HG03521 (cell line): ENCODE results near the gene IQCE.
A peak's percentile ranks its signal among the peaks of the same experiment; 100 is the strongest.
"Not testable (repeated sequence)": the region's sequence is repeated elsewhere in the genome, so short reads cannot be mapped to it uniquely, and the experiment has no call there.

Experiments used
- ATAC-seq: cut with Tn5 transposase; IDR thresholded peaks from one replicate; pipeline ENCODE4 v1.9.1; 2021; ENCODE audit warnings: mild to moderate bottlenecking, moderate library complexity; ENCODE audit not compliant: unreplicated experiment

Gene IQCE

DNA sequence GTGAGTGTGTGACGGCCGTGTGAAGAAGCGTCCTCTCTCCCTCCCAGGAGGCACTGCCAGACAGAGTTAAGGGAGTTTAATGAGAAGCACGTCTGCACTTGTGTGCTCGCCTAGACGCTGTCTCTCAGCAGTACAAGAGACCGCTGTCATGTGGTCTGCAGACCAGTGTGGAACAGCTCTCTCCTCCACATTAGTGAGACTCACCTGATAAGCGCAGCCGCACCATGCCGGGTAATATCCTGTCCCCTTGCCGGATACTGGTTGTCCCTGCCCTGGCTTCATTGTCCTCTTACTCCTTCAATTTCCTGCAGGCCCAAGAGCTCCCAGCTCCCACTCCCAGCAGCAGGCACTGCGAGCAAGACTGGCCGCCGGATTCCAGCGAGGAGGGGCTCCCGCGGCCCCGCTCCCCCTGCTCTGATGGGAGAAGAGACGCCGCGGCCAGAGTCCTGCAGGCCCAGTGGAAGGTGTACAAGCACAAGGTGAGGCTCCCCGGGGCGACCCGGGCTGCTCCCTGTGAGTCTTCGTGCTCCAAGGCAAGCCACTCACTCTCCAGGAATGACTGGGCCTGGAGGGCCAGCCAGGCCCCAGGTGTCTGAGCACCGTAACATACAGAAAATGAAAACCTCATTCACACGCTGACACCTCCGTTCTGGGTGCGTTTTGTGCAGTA is 39.5 kb downstream of the IQCE start:
- ATAC-seq = no peak

DNA sequence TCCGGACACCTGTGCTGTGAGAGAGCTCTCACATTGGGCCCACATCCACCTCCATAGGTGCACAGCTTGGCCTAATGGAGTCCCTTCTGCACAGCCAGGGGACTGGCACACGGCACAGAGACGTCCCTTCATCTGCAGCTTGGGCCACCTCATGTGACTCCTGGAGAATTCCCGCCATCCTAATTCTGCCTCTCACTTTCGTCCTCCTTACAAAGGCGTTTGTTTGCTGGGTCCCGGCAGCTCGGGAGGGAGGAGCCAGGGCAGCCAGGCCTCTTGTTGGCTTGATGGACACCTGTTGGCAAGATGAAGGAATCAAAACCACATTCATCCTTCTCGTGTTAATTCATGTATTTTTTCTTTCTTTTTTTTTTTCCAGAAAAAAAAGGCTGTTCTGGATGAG is 42.3 kb downstream of the IQCE start:
- ATAC-seq = no peak

- no peak for ATAC-seq
Measured at GRCh38 chr7:2601907-2602306, 43.1 kb downstream of the IQCE start.

DNA sequence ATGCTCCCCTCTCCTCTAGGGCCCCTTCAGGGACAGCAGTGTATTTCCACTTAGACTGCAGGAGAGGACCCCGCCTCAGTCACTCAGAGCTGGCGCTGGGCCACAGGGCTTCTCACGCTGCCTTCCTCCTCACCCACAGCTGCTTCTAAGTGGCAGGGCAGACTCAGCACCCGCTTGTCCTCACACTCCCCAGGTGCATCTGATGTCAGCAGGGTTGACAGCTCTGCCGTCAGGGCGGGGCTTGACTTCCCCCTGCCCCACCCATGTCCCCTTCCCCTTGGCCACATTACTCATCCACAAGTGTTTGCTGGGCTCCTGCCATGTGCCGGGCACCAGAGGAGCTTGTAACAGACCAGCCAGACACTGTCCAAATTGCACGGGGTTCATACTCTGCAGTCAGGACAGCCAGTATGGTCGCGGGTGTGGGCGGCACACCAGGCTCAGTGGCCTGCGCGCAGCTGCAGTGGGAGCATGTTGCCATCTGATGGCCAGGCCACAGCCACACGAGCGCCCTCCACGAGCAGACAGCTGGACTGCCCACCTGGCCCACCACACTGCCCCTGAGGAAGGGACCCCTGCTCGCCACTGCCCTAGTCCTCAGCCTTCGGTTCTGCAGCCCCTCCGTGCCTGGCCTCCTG is 43.7 kb downstream of the IQCE start:
- no peak for ATAC-seq

GRCh38 chr7:2603044-2603965 is 44.5 kb downstream of the IQCE start:
- no peak for ATAC-seq

- no peak for ATAC-seq
Measured at GRCh38 chr7:2604608-2605174, 45.9 kb downstream of the IQCE start.

DNA sequence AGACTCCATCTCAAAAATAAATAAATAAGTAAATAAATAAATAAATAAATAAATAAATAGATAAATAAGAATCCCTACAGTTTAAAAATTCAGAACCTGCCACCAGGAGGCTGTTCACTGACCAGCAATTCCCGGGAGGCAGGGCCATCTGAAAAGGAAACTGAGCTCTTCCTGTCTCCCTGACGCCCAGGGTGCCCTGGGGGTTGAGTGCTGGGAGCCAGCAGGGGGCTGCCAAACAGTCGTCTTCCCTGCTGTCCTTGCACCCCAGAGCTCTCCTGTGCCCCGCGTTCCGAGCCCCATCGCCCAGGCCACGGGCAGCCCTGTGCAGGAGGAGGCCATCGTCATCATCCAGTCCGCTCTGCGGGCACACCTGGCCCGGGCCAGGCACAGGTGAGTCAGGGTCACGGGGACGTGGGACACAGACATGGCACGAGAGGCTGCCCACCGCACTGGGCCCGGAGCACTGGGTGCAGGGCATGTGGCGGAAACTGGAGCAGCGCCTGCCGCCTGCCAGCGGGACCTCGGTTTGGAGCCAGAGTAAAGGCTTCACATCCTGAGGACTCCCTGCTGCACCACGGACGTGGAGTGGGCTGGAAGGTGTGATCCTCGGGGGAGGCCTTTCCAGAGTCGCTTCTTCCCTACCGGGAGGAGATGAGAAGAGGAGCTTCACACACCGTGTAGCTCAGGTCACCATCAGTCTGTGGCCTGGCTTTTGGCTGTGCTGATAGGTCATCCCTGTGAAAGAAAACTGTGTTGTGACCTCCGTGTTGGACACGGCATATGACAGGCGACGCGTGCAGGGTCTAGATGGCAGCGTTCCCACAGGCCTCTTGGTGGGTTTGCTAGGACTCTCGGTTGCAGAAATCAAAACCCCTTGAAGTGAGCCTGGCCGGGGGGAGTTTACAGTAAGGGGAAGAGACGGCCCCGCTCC is 47.1 kb downstream of the IQCE start:
- ATAC-seq = no peak

- ATAC-seq = no peak
Measured at GRCh38 chr7:2606539-2606936, 47.8 kb downstream of the IQCE start.

GRCh38 chr7:2607122-2607922 is 48.5 kb downstream of the IQCE start:
- ATAC-seq = no peak

DNA sequence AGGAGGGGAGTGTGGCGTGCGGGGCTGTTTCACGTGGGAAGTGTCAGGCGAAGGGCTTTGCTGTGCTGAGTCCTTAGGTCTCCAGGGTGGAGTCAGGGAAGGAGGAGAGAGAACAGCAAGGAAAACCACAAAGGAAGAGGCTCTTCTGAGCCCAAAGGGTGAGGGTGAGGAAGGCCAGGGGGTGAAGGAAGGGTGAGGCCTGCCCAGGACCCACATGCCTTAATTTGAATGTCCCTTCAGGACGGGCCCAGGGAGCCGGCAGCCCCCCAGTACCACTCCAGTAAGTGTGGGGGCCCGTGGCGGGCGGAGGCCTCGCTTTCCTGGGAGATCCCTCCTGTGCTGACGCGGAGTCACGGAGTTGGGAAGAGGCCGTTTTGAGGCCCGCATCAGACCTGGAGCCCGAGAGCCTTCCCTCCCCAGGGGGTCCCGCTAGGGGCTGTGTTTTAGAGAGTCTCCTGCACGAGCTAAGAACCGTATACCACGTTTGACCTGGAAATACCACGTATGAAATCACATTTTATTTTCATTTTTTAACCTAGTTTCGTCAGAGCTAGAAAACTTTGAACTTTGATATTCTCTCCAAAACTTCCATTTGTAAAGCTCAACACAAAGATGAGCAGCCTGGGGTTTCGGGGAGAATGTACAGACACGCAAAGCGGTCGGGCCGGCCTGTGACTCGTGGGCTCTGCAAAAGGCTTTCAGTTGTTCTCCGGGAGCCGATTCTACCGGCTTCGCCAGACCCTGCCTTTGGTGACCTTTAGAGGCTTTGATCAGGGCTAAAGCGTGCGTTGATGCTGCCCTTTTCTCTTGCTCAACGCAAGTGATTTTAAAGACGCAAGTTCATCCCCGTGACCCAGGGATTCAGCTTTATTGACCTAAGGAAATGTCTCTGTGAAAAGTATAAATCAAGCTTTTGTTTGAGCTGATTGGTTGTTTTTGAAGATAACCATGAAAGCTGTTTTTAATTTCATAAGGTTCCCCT is 49.4 kb downstream of the IQCE start:
- ATAC-seq = no peak

DNA sequence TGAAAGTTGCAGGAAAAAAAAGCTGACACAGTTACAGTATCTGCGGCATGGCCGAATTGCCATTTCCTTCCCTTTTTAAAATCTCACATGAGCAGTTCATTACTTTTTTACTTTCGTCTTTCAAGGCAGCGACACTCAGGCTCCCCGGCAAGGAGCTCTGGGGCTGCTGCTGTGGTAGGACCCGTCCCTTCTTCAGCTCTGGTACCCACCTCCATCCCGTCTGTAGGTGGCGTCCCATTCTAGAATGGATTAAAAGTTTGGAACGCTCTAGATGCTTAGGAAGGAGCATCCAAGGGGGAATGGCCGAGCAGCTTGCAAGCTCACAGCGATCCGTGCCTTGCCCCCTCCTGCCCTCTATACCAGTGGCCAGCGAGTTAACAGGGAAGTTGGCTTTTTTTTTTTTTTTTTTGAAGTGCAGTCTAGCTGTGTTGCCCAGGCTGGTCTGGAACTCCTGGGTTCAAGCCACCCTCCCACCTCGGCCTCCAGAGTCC is 50.2 kb downstream of the IQCE start:
- ATAC-seq = peak; percentile 61

DNA sequence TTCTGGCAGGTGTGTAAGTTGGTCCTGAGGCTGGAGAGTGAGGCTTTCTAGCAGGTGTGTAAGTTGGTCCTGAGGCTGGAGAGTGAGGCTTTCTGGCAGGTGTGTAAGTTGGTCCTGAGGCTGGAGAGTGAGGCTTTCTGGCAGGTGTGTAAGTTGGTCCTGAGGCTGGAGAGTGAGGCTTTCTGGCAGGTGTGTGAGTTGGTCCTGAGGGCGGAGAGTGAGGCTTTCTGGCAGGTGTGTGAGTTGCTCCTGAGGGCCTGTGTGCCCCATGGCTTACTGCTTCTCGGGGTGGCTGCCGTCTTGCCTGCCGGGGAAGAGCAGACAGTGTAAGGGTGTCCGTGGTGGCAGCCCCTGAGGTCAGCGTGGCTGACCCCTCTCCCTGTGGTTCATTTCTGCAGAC is 50.9 kb downstream of the IQCE start:
- ATAC-seq = not testable (repeated sequence)

DNA sequence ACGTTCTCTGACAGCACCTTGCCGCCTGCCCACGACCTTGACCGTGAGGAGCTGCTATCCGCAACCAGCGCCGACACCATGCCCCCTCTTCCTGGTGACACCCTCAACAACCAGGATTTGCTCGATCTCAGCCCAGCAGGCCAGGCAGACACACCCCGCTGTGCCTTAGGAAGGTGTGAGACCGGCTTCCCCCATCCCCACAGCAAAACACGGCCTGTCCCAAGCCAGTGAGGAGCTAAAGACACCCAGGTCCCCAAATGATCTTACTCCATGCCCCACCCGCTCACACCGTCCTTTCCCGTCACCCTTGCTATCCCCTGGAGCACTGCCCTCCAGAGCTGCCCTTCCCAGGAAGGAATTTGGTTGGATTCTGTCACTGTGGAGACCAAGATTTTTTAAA is 51.7 kb downstream of the IQCE start:
- no peak for ATAC-seq

DNA sequence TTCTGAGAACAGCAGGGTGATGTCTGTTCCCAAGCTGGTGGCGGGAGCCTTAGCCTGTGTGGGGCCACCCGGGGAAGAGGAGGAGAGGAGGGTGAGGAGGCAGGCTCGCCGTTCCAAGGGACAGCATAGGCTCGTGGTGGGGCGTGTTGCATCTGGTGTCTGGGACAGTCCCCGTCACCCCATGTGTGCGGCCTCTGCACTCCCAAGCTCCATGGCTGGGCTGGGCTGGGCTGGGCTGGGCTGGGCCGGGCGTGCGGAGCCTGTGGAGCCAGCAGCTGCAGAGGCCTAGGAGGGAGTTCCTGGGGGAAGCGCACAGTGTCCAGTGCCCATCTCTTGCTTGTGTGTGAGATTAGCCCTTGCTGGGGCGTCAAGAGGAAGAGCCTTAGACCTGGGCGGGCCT is 52.1 kb downstream of the IQCE start:
- no peak for ATAC-seq

- ATAC-seq = no peak
Measured at GRCh38 chr7:2611401-2611800, 52.6 kb downstream of the IQCE start.

DNA sequence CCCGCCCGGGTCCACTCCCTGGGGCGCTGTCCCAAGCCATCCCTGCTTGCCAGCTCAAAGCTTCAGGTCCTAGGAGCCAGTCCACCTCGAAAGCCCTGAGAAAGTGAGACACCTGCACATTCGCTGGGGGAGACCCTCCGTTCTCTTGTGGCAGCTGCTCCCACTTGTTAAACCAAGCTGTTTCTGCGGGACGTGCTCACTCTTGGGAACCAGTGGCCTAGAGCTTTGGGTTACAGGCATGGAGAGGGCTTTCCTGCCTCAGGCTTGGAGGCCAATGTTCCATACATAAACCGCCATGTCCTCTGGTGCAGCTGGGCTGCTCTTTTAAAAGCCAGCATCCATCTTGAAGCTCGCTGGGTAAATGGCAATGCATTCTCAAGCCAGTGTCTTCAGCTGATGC is 53.1 kb downstream of the IQCE start:
- ATAC-seq = no peak

DNA sequence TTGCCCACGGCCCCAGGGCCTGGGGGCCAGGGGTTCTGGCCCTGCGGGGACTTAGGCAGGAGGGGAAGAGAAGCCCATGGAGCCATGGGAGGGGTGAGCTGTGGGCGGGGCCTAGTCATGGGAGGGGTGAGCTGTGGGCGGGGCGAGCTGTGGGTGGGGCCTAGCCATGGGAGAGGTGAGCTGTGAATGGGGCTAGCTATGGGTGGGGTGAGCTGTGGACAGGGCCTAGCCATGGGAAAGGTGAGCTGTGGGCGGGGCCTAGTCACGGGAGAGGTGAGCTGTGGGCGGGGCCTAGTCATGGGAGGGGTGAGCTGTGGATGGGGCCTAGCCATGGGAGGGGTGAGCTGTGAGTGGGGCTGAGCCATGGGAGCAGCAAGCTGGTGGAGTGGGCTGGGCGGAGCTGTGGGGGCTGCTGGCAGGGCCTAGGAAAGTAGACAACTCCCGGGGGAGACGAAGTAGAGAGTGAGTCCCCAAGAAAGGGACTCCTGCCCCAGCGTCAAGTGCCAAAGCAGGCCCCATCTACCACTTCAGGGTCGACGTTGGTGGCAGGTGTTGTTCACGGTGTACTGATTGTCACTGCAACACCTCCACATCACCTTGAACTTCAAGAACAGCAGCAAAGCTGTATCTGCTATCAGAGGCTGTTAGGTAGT is 53.8 kb downstream of the IQCE start:
- ATAC-seq = no peak
